ENCODE measurements around the gene SVOP.
"Not testable (repeated sequence)": the region's sequence is repeated elsewhere in the genome, so short reads cannot be mapped to it uniquely, and the experiment has no call there.

SVOP gene

GRCh38 chr12:109033239-109034196, 12.7 kb upstream of the SVOP start:
- DNase-seq (ENCODE audit: low read depth), result no peak

- DNase-seq (ENCODE audit: low read depth), result no peak
Observed at GRCh38 chr12:109029411-109029810, 8.5 kb upstream of the SVOP start.

GRCh38 chr12:109028624-109029023, 7.8 kb upstream of the SVOP start:
- DNase-seq (ENCODE audit: low read depth), result peak; percentile 36

- peak; percentile 62 for DNase-seq (ENCODE audit: low read depth)
Observed at GRCh38 chr12:109027767-109028166, 6.9 kb upstream of the SVOP start.

GRCh38 chr12:109020146-109020795, 597 bp downstream of the SVOP start:
- DNase-seq (ENCODE audit: low read depth), result no peak

GRCh38 chr12:109018296-109018695, 2.6 kb downstream of the SVOP start:
- no peak for DNase-seq (ENCODE audit: low read depth)

- DNase-seq (ENCODE audit: low read depth), result no peak
Observed at GRCh38 chr12:109016978-109017377, 3.9 kb downstream of the SVOP start.

- DNase-seq (ENCODE audit: low read depth), result no peak
Observed at GRCh38 chr12:109016016-109016415, 4.9 kb downstream of the SVOP start.

- DNase-seq (ENCODE audit: low read depth), result no peak
Observed at GRCh38 chr12:109014984-109015765, 5.7 kb downstream of the SVOP start.

- no peak for DNase-seq (ENCODE audit: low read depth)
Observed at GRCh38 chr12:109010259-109010658, 10.6 kb downstream of the SVOP start.

- DNase-seq (ENCODE audit: low read depth), result no peak
Observed at GRCh38 chr12:109009766-109010165, 11.1 kb downstream of the SVOP start.

- DNase-seq (ENCODE audit: low read depth), result no peak
Observed at GRCh38 chr12:109004017-109004416, 16.9 kb downstream of the SVOP start.

GRCh38 chr12:108996320-108996719, 24.5 kb downstream of the SVOP start:
- no peak for DNase-seq (ENCODE audit: low read depth)

- DNase-seq (ENCODE audit: low read depth), result no peak
Observed at GRCh38 chr12:108995370-108995992, 25.4 kb downstream of the SVOP start.

- DNase-seq (ENCODE audit: low read depth), result not testable (repeated sequence)
Observed at GRCh38 chr12:108990103-108990502, 30.8 kb downstream of the SVOP start.

- DNase-seq (ENCODE audit: low read depth), result no peak
Observed at GRCh38 chr12:108989376-108989775, 31.5 kb downstream of the SVOP start.

- DNase-seq (ENCODE audit: low read depth), result no peak
Observed at GRCh38 chr12:108985750-108986149, 35.1 kb downstream of the SVOP start.

GRCh38 chr12:108983227-108983626, 37.6 kb downstream of the SVOP start:
- DNase-seq (ENCODE audit: low read depth), result no peak

- DNase-seq (ENCODE audit: low read depth), result no peak
Observed at GRCh38 chr12:108982621-108983219, 38.1 kb downstream of the SVOP start.

GRCh38 chr12:108981835-108982234, 39.0 kb downstream of the SVOP start:
- no peak for DNase-seq (ENCODE audit: low read depth)

- DNase-seq (ENCODE audit: low read depth), result peak; percentile 70
Observed at GRCh38 chr12:108980831-108981618, 39.8 kb downstream of the SVOP start.
